GM19452 (cell line): ENCODE measurements around the gene RPGRIP1L.

Experiments used
- ATAC-seq: cut with Tn5 transposase; IDR thresholded peaks from one replicate; pipeline ENCODE4 v1.9.1; 2021; ENCODE audit not compliant: unreplicated experiment

RPGRIP1L gene

GRCh38 chr16:53703590-53704444 lies at the start of gene RPGRIP1L, which contains the start of gene FTO:
Gene RPGRIP1L (minus strand): TSS chr16:53703859. CDS start chr16:53700723, 3,136 bp downstream.
Gene FTO (plus strand): TSS chr16:53704156.
- ATAC-seq, result peak; percentile 98

- no peak for ATAC-seq
These were observed 49.8 kb upstream of the RPGRIP1L start for GRCh38 chr16:53753431-53753830.

- no peak for ATAC-seq
These were observed 48.9 kb upstream of the RPGRIP1L start for GRCh38 chr16:53752560-53752959.

GRCh38 chr16:53745753-53746266 lies 42.2 kb upstream of the RPGRIP1L start:
- no peak for ATAC-seq

- no peak for ATAC-seq
These were observed 41.4 kb upstream of the RPGRIP1L start for GRCh38 chr16:53745086-53745485.

GRCh38 chr16:53744449-53744848 lies 40.8 kb upstream of the RPGRIP1L start:
- ATAC-seq, result no peak

- ATAC-seq, result no peak
These were observed 39.5 kb upstream of the RPGRIP1L start for GRCh38 chr16:53743149-53743566.

- no peak for ATAC-seq
These were observed 37.9 kb upstream of the RPGRIP1L start for GRCh38 chr16:53741546-53741945.

GRCh38 chr16:53740933-53741531 lies 37.4 kb upstream of the RPGRIP1L start:
- ATAC-seq, result no peak

- no peak for ATAC-seq
These were observed 36.8 kb upstream of the RPGRIP1L start for GRCh38 chr16:53740476-53740875.

GRCh38 chr16:53737552-53737951 lies 33.9 kb upstream of the RPGRIP1L start:
- ATAC-seq, result no peak

- ATAC-seq, result no peak
These were observed 32.6 kb upstream of the RPGRIP1L start for GRCh38 chr16:53736297-53736696.

- ATAC-seq, result no peak
These were observed 31.2 kb upstream of the RPGRIP1L start for GRCh38 chr16:53734908-53735307.

- ATAC-seq, result no peak
These were observed 28.8 kb upstream of the RPGRIP1L start for GRCh38 chr16:53732296-53732929.

- no peak for ATAC-seq
These were observed 27.0 kb upstream of the RPGRIP1L start for GRCh38 chr16:53730693-53731092.

GRCh38 chr16:53726625-53727024 lies 23.0 kb upstream of the RPGRIP1L start:
- no peak for ATAC-seq

- ATAC-seq, result no peak
These were observed 17.4 kb upstream of the RPGRIP1L start for GRCh38 chr16:53721017-53721416.

- ATAC-seq, result no peak
These were observed 13.9 kb upstream of the RPGRIP1L start for GRCh38 chr16:53717577-53717976.

GRCh38 chr16:53715023-53715384 lies 11.3 kb upstream of the RPGRIP1L start:
- no peak for ATAC-seq

GRCh38 chr16:53714205-53715022 lies 10.8 kb upstream of the RPGRIP1L start:
- ATAC-seq, result no peak
